Right forelimb (tissue), 1 donor: ENCODE data around the gene HSF2.
"Not testable (repeated sequence)": the region's sequence is repeated elsewhere in the genome, so short reads cannot be mapped to it uniquely, and the experiment has no call there.

Experiments used
- DNase-seq: peaks from one replicate; pipeline ENCODE4 v3.0.0-alpha.2; 2018

HSF2 gene

GRCh38 chr6:122455116-122455515 is 55.7 kb downstream of the HSF2 start:
- DNase-seq, result not testable (repeated sequence)

- DNase-seq, result no peak
These were observed 58.6 kb downstream of the HSF2 start for GRCh38 chr6:122458087-122458486.

GRCh38 chr6:122459240-122459639 is 59.8 kb downstream of the HSF2 start:
- no peak for DNase-seq

- DNase-seq, result not testable (repeated sequence)
These were observed 60.5 kb downstream of the HSF2 start for GRCh38 chr6:122459865-122460416.

GRCh38 chr6:122461885-122462284 is 62.4 kb downstream of the HSF2 start:
- no peak for DNase-seq

GRCh38 chr6:122471107-122472021 is 71.9 kb downstream of the HSF2 start, which contains the start of gene SERINC1:
Gene SERINC1 (minus strand): TSS chr6:122471807. CDS start chr6:122471737, 70 bp downstream.
- peak; percentile 96 for DNase-seq

GRCh38 chr6:122472022-122472340 is 72.5 kb downstream of the HSF2 start:
- DNase-seq, result no peak

- no peak for DNase-seq
These were observed 76.7 kb downstream of the HSF2 start for GRCh38 chr6:122476131-122476530.

GRCh38 chr6:122482750-122483080 is 83.3 kb downstream of the HSF2 start:
- no peak for DNase-seq
